Measurements from ENCODE around the gene HTR1A. TPM values are rescaled to one million over a fixed set of nuclear protein-coding genes. Genes with fewer than 3 reads are reported as not detected.

The HTR1A gene
- total RNA-seq, 6 experiments from 2014 or later = 0.18 TPM; not detected in 5

DNA sequence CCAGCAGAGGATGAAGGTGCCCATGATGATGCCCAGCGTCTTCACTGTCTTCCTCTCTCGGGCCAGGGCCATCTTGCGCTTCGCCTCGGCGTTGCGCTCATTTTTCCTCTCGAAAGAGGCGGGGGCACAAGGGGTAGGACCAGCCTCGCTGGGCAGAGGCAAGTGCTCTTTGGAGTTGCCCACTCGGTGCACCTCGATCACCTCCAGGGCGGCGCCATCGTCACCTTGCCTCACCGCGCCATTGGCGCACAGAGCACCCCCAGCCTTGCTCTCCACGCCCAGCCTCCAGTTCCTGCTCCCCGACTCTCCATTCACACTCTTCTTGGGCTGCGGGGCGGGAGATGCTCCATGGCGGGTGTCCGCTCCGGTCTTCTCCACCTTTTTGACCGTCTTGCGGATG, 1.6 kb downstream of the HTR1A start:
- TF ChIP-seq, protein P1, sequence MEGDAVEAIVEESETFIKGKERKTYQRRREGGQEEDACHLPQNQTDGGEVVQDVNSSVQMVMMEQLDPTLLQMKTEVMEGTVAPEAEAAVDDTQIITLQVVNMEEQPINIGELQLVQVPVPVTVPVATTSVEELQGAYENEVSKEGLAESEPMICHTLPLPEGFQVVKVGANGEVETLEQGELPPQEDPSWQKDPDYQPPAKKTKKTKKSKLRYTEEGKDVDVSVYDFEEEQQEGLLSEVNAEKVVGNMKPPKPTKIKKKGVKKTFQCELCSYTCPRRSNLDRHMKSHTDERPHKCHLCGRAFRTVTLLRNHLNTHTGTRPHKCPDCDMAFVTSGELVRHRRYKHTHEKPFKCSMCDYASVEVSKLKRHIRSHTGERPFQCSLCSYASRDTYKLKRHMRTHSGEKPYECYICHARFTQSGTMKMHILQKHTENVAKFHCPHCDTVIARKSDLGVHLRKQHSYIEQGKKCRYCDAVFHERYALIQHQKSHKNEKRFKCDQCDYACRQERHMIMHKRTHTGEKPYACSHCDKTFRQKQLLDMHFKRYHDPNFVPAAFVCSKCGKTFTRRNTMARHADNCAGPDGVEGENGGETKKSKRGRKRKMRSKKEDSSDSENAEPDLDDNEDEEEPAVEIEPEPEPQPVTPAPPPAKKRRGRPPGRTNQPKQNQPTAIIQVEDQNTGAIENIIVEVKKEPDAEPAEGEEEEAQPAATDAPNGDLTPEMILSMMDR (IDR thresholded peaks at IDR 0.05) = no peak
- no peak for TF ChIP-seq POLR2A (IDR thresholded peaks at IDR 0.05)
- ATAC-seq = no peak
- 0% methylated on average over 10 of the region's 27 CpGs for WGBS (ENCODE audit: insufficient coverage, low coverage, low lambda C conversion rate, missing lambda C conversion rate)
- DNase-seq = no peak
- H3K4me3 ChIP-seq = no peak overlapping the region
- intact Hi-C loops (cut with DNase I) = loop anchor here in 1 of 2 donors (5.0 kb wide), 1 partner anchor 558 kb away; no protein-coding TSS in a partner anchor
- H3K9me3 ChIP-seq = no peaks in the 10 kb centered on the region
- H3K36me3 ChIP-seq = no peaks in the 10 kb centered on the region
- no peak overlapping the region for H3K27ac ChIP-seq
- H3K4me1 ChIP-seq = no peaks in the 10 kb centered on the region
- H3K27me3 ChIP-seq = peaks cover 0 to 7% of the 10 kb centered on the region in 2 donors

DNA sequence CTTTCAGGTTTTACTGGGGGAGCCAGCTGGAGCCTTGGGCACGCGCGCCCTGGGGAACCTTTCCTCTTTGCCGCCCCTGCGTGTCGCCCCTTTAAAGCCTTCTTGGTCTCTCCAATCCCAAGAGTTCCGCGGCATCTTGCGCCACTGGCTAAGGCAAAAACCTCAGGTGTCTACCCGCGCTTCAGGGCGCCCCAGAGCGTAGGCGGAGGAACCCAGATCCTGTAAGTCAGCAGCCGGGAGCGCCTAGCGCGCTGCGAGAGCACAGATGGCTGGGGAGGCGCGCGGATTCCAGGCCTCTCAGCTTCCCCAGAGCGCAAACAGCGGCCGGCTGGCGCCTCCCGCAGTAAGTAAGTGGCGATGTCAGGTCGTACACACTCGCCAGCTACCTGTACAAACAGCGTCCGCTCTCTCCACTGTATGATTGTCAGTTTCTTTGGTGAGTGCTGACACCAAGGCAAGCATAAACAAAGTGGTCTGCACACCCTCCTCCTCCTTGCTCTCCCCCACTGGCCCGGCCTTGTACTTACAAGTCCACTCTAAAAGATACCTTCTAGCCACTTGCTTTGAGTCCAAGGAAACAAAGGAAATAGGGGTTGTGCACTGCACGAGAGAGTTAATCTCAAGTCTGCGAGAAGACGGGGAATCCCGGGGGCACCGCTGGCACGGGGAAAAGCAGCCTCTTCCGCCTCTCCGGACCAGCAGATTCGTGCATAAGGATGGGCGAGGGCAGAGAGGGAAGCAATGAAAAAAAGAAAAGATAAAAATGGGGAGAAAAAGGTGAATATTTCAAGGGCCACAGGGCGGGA, 2.9 kb downstream of the HTR1A start:
- intact Hi-C loops (cut with DNase I) = no loop called here
- DNase-seq (peak in 2 of 3 donors; percentile 10 to 38), ATAC-seq (no peak)
- no peak for TF ChIP-seq POLR2A (IDR thresholded peaks at IDR 0.05)
- TF ChIP-seq, protein P1 (IDR thresholded peaks at IDR 0.05) = no peak
- Histone ChIP-seq H3K27me3 (peaks cover 0 to 7% of the 10 kb centered on the region in 2 donors), H3K9me3 (no peaks in the 10 kb centered on the region), H3K4me1 (no peaks in the 10 kb centered on the region), H3K4me3 (no peak overlapping the region), H3K27ac (no peak overlapping the region), H3K36me3 (no peaks in the 10 kb centered on the region)
- WGBS (ENCODE audit: insufficient coverage, low coverage, low lambda C conversion rate, missing lambda C conversion rate) = 3% methylated on average over 17 of the region's 44 CpGs

DNA sequence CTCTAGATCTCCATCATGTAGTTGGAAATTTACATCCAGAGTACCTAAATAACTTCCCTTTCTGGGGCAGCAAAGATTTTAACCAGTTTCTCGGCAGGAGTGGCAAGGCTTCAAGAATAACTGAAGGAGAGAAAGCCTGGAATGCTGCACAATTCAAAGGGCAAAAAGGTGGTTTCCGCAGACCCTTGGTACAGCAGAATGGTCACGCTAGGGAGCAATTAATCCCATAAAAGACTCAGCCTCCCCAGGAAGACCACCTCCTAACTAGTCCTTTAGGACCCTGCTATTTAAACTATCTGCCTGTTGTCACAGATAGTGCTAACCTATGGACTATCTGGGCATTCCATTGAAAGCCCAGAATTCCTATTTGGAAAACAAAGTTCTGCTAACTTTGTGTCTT, 3.6 kb downstream of the HTR1A start:
- Histone ChIP-seq H3K27me3 (peaks cover 0 to 7% of the 10 kb centered on the region in 2 donors), H3K4me1 (no peaks in the 10 kb centered on the region), H3K36me3 (no peaks in the 10 kb centered on the region), H3K4me3 (no peak overlapping the region), H3K27ac (no peak overlapping the region), H3K9me3 (no peaks in the 10 kb centered on the region)
- DNase-seq (no peak), ATAC-seq (no peak)
- TF ChIP-seq POLR2A (IDR thresholded peaks at IDR 0.05) = no peak
- TF ChIP-seq, protein P1 (IDR thresholded peaks at IDR 0.05) = no peak
- WGBS (ENCODE audit: insufficient coverage, low coverage, low lambda C conversion rate, missing lambda C conversion rate) = 0% methylated on average over 3 of the region's 3 CpGs
- intact Hi-C loops (cut with DNase I) = no loop called here

DNA sequence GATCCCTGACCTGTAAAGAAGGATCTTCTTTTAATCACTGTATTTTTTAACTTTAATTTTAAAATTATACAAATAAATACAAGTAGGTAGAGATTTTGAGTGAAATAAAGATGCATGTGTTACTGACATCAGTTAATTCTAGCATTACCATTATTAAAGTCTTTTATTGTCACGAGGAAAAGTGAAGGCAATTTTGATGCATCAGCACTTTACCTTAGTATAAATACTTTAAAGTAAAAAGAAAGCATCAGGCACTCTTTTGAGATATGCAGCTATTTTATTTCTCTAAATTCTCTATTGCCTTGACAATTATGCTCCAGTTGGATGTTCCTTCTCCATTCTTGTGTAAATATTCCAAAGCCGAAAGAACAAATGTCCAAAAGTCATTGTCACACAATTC, 4.6 kb downstream of the HTR1A start:
- Histone ChIP-seq H3K9me3 (no peaks in the 10 kb centered on the region), H3K4me3 (no peak overlapping the region), H3K36me3 (no peaks in the 10 kb centered on the region), H3K27me3 (peaks cover 0 to 7% of the 10 kb centered on the region in 2 donors), H3K27ac (no peak overlapping the region), H3K4me1 (no peaks in the 10 kb centered on the region)
- no peak for DNase-seq
- ATAC-seq = no peak
- intact Hi-C loops (cut with DNase I) = no loop called here
- WGBS (ENCODE audit: insufficient coverage, low coverage, low lambda C conversion rate, missing lambda C conversion rate) = 47% methylated on average over 2 of the region's 2 CpGs
- no peak for TF ChIP-seq POLR2A (IDR thresholded peaks at IDR 0.05)
- TF ChIP-seq, protein P1 (IDR thresholded peaks at IDR 0.05) = no peak
